ENCODE measurements around the gene GOLPH3.

Gene GOLPH3

GRCh38 chr5:32103521-32103920, 70.6 kb downstream of the GOLPH3 start:
- no peak for TF ChIP-seq CTCF (conservative IDR thresholded peaks at IDR 0.05; ENCODE audit: low read depth, low read length)
- Histone ChIP-seq H3K36me3 (ENCODE audit: insufficient read depth) (peaks cover 3% of the 10 kb centered on the region; the same call in 1 of the 2 replicates), H3K27ac (no peak overlapping the region), H3K9ac (no peak overlapping the region), H3K27me3 (ENCODE audit: insufficient read depth, low read depth) (no peaks in the 10 kb centered on the region), H3K4me3 (IDR thresholded peaks at IDR 0.05; ENCODE audit: insufficient read depth, low read depth, low read length) (no peak overlapping the region), H3K4me1 (ENCODE audit: low read depth, poor library complexity, severe bottlenecking) (no peaks in the 10 kb centered on the region), H3K4me2 (no peak overlapping the region), H4K20me1 (ENCODE audit: insufficient read depth) (no peaks in the 10 kb centered on the region), H2AFZ (ENCODE audit: low read depth) (no peak overlapping the region), H3K79me2 (ENCODE audit: insufficient read depth, low read depth) (no peaks in the 10 kb centered on the region)

GRCh38 chr5:32102254-32102986, 71.7 kb downstream of the GOLPH3 start:
- no peaks in the 10 kb centered on the region for H4K20me1 ChIP-seq (ENCODE audit: insufficient read depth)
- H3K27me3 ChIP-seq (ENCODE audit: insufficient read depth, low read depth), result no peaks in the 10 kb centered on the region

GRCh38 chr5:32100691-32101302, 73.3 kb downstream of the GOLPH3 start:
- H3K9ac ChIP-seq, result no peak overlapping the region
- no peak overlapping the region for H2AFZ ChIP-seq (ENCODE audit: low read depth)
- no peaks in the 10 kb centered on the region for H4K20me1 ChIP-seq (ENCODE audit: insufficient read depth)
- no peak overlapping the region for H3K4me2 ChIP-seq
- no peak for TF ChIP-seq CTCF (conservative IDR thresholded peaks at IDR 0.05; ENCODE audit: low read depth, low read length)
- H3K27me3 ChIP-seq (ENCODE audit: insufficient read depth, low read depth), result no peaks in the 10 kb centered on the region
- H3K4me3 ChIP-seq (IDR thresholded peaks at IDR 0.05; ENCODE audit: insufficient read depth, low read depth, low read length), result no peak overlapping the region
- H3K27ac ChIP-seq, result no peak overlapping the region
- no peaks in the 10 kb centered on the region for H3K4me1 ChIP-seq (ENCODE audit: low read depth, poor library complexity, severe bottlenecking)
- H3K36me3 ChIP-seq (ENCODE audit: insufficient read depth), result 0 out of 2 replicates have a peak, but pooled peaks cover 3% of the 10 kb centered on the region
- H3K79me2 ChIP-seq (ENCODE audit: insufficient read depth, low read depth), result no peaks in the 10 kb centered on the region

More at GRCh38 chr5:32102254-32102986, 71.7 kb downstream of the GOLPH3 start:
- Histone ChIP-seq H3K4me3 (IDR thresholded peaks at IDR 0.05; ENCODE audit: insufficient read depth, low read depth, low read length) (no peak overlapping the region), H3K9ac (no peak overlapping the region), H3K36me3 (ENCODE audit: insufficient read depth) (0 out of 2 replicates have a peak, but pooled peaks cover 3% of the 10 kb centered on the region), H3K79me2 (ENCODE audit: insufficient read depth, low read depth) (no peaks in the 10 kb centered on the region), H3K4me1 (ENCODE audit: low read depth, poor library complexity, severe bottlenecking) (no peaks in the 10 kb centered on the region), H3K4me2 (no peak overlapping the region), H2AFZ (ENCODE audit: low read depth) (no peak overlapping the region), H3K27ac (no peak overlapping the region)
- TF ChIP-seq CTCF (conservative IDR thresholded peaks at IDR 0.05; ENCODE audit: low read depth, low read length), result no peak

- TF ChIP-seq CTCF (conservative IDR thresholded peaks at IDR 0.05; ENCODE audit: low read depth, low read length), result no peak
- H3K27me3 ChIP-seq (ENCODE audit: insufficient read depth, low read depth), result no peaks in the 10 kb centered on the region
- H2AFZ ChIP-seq (ENCODE audit: low read depth), result no peak overlapping the region
- no peak overlapping the region for H3K4me2 ChIP-seq
- H3K4me1 ChIP-seq (ENCODE audit: low read depth, poor library complexity, severe bottlenecking), result no peaks in the 10 kb centered on the region
- H3K79me2 ChIP-seq (ENCODE audit: insufficient read depth, low read depth), result no peaks in the 10 kb centered on the region
- H3K27ac ChIP-seq, result no peak overlapping the region
- H3K4me3 ChIP-seq (IDR thresholded peaks at IDR 0.05; ENCODE audit: insufficient read depth, low read depth, low read length), result no peak overlapping the region
- H4K20me1 ChIP-seq (ENCODE audit: insufficient read depth), result no peaks in the 10 kb centered on the region
- 0 out of 2 replicates have a peak, but pooled peaks cover 3% of the 10 kb centered on the region for H3K36me3 ChIP-seq (ENCODE audit: insufficient read depth)
- no peak overlapping the region for H3K9ac ChIP-seq
These were observed 73.9 kb downstream of the GOLPH3 start for GRCh38 chr5:32100230-32100629.

Data from KMS-11 (cell line).